ENCODE data around the gene PRSS38. TPM values are rescaled to one million over a fixed set of nuclear protein-coding genes. Genes with fewer than 3 reads are reported as not detected.

PRSS38 gene
- total and polyA plus RNA-seq, 10 of the 15 experiments (the other 5 are each of a cell fraction or from before 2014, with no cell fraction given) = not detected

GRCh38 chr1:227803933-227804332 is 11.5 kb upstream of the PRSS38 start (continued):
- TF ChIP-seq HSF1 (IDR thresholded peaks at IDR 0.05; ENCODE audit: low read depth, low read length) (no peak), CREB1 (IDR thresholded peaks at IDR 0.05; ENCODE audit: low read depth) (no peak), ZNF274 (IDR thresholded peaks at IDR 0.05; ENCODE audit: insufficient read depth, insufficient read length) (no peak), CBX5 (IDR thresholded peaks at IDR 0.05; ENCODE audit: low read depth) (no peak), IRF3 (IDR thresholded peaks at IDR 0.05) (no peak), ASH2L (IDR thresholded peaks at IDR 0.05; ENCODE audit: borderline replicate concordance, low read depth) (no peak), IKZF1 (conservative IDR thresholded peaks at IDR 0.05) (no peak), EED (IDR thresholded peaks at IDR 0.05; ENCODE audit: low read depth) (no peak), TBL1XR1 (IDR thresholded peaks at IDR 0.05; ENCODE audit: low read depth, low read length) (no peak), KAT2A (conservative IDR thresholded peaks at IDR 0.05; ENCODE audit: control insufficient read depth, low read depth, low read length) (no peak), ELK1 (IDR thresholded peaks at IDR 0.05; ENCODE audit: low read depth, low read length) (no peak), CBX3 (IDR thresholded peaks at IDR 0.05; ENCODE audit: borderline replicate concordance, low read depth) (no peak)

All from GM12878 (cell line).